ENCODE measurements around the gene KRT72.

GRCh38 chr12:52606096-52606495 lies 4.8 kb upstream of the KRT72 start:
- TF ChIP-seq, protein P1, sequence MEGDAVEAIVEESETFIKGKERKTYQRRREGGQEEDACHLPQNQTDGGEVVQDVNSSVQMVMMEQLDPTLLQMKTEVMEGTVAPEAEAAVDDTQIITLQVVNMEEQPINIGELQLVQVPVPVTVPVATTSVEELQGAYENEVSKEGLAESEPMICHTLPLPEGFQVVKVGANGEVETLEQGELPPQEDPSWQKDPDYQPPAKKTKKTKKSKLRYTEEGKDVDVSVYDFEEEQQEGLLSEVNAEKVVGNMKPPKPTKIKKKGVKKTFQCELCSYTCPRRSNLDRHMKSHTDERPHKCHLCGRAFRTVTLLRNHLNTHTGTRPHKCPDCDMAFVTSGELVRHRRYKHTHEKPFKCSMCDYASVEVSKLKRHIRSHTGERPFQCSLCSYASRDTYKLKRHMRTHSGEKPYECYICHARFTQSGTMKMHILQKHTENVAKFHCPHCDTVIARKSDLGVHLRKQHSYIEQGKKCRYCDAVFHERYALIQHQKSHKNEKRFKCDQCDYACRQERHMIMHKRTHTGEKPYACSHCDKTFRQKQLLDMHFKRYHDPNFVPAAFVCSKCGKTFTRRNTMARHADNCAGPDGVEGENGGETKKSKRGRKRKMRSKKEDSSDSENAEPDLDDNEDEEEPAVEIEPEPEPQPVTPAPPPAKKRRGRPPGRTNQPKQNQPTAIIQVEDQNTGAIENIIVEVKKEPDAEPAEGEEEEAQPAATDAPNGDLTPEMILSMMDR (IDR thresholded peaks at IDR 0.05; ENCODE audit: poor library complexity, severe bottlenecking) = no peak
- TF ChIP-seq EZH2 (IDR thresholded peaks at IDR 0.05; ENCODE audit: borderline replicate concordance, insufficient read depth, low read length, poor library complexity, severe bottlenecking) (no peak), EP300 (conservative IDR thresholded peaks at IDR 0.05; ENCODE audit: poor library complexity, severe bottlenecking) (no peak), POLR2AphosphoS5 (IDR thresholded peaks at IDR 0.05) (no peak), MXI1 (conservative IDR thresholded peaks at IDR 0.05; ENCODE audit: poor library complexity, severe bottlenecking) (no peak), SMC3 (conservative IDR thresholded peaks at IDR 0.05; ENCODE audit: poor library complexity) (no peak), RAD21 (conservative IDR thresholded peaks at IDR 0.05) (no peak), REST (IDR thresholded peaks at IDR 0.05; ENCODE audit: borderline replicate concordance) (no peak), TAF1 (IDR thresholded peaks at IDR 0.05; ENCODE audit: low read depth) (no peak)
